ENCODE measurements around the gene MGAT4B. TPM values are rescaled to one million over a fixed set of nuclear protein-coding genes. Genes with fewer than 3 reads are reported as not detected.

The MGAT4B gene
- polyA plus RNA-seq, 2 of the 4 experiments (the other 2 are of a cell fraction), result 57.4 to 166 TPM

GRCh38 chr5:179820483-179821297 lies 14.0 kb upstream of the MGAT4B start, which contains the start of gene SQSTM1:
SQSTM1 (plus strand) TSS chr5:179820905; CDS start chr5:179820937, 32 bp downstream.
- ATAC-seq (peak; percentile 15 to 40), DNase-seq (ENCODE audit: low read depth in 1 of 2, low spot score in 1 of 2) (peak in 1 of 2 experiments; percentile 87), FAIRE-seq (no peak)
- Histone ChIP-seq H3K4me3 (peak within 1 kb of the TSS; percentile 81), H3K27ac (peak within 1 kb of the TSS; percentile 95 to 98), H3K4me2 (peak within 1 kb of the TSS; percentile 96), H3K9me3 (no peaks in the 10 kb centered on the region), H3K4me1 (peaks cover 62% of the 10 kb centered on the region)
- CTCF ChIA-PET, result interaction anchor here (0.6 to 4.8 kb wide), 5 partner anchors 17 to 123 kb away, joined by 3 to 27 read pairs (median 4); no protein-coding TSS in a partner anchor
- WGBS (ENCODE audit: missing lambda C conversion rate), result 6% methylated on average over 23 of the region's 81 CpGs
- POLR2A ChIA-PET, result interaction anchor here (0.7 to 2.3 kb wide), 14 partner anchors 9 to 270 kb away, joined by 3 to 20 read pairs (median 6); partner anchors contain the start of genes HNRNPH1, LTC4S, MRNIP and RNF130
- no peak for TF ChIP-seq SMC3 (IDR thresholded peaks at IDR 0.05)
- no peak for TF ChIP-seq KDM1A (IDR thresholded peaks at IDR 0.05; ENCODE audit: low read depth)
- no peak for TF ChIP-seq HOXA7 (CRISPR knock-in tag; IDR thresholded peaks at IDR 0.05)
- TF ChIP-seq CHD2 (IDR thresholded peaks at IDR 0.05; ENCODE audit: low read length, partially characterized antibody), result peak; percentile 34
- no peak for TF ChIP-seq RAD21 (conservative IDR thresholded peaks at IDR 0.05 in 1 of 2, IDR thresholded peaks at IDR 0.05 in 1 of 2)
- TF ChIP-seq HOXB13 (CRISPR knock-in tag; IDR thresholded peaks at IDR 0.05; ENCODE audit: low read depth), result no peak; the same call in 1 of the 2 replicates
- no peak for TF ChIP-seq ZC3H11A (IDR thresholded peaks at IDR 0.05)
- TF ChIP-seq RNF2 (IDR thresholded peaks at IDR 0.05; ENCODE audit: borderline replicate concordance, low read depth), result no peak
- TF ChIP-seq MAFK (IDR thresholded peaks at IDR 0.05; ENCODE audit: partially characterized antibody), result peak; percentile 100
- no peak for TF ChIP-seq CTCF (IDR thresholded peaks at IDR 0.05)
- no peak for TF ChIP-seq ELK1 (IDR thresholded peaks at IDR 0.05; ENCODE audit: low read depth, low read length)
- TF ChIP-seq KDM5A (IDR thresholded peaks at IDR 0.05), result no peak
- TF ChIP-seq USF2 (IDR thresholded peaks at IDR 0.05), result no peak
- no peak for TF ChIP-seq MAZ (IDR thresholded peaks at IDR 0.05; ENCODE audit: borderline replicate concordance, low read depth, low read length)
- no peak for TF ChIP-seq CEBPB (IDR thresholded peaks at IDR 0.05)
- no peak for TF ChIP-seq FOSB (CRISPR knock-in tag; IDR thresholded peaks at IDR 0.05)
- no peak for TF ChIP-seq NR3C1 (IDR thresholded peaks at IDR 0.05)
- TF ChIP-seq ESRRA (IDR thresholded peaks at IDR 0.05; ENCODE audit: borderline replicate concordance, low read length), result no peak
- TF ChIP-seq NFE2L2 (conservative IDR thresholded peaks at IDR 0.05; ENCODE audit: low read length), result peak; percentile 99
- TF ChIP-seq EHMT2 (IDR thresholded peaks at IDR 0.05; ENCODE audit: low read depth), result no peak
- TF ChIP-seq ZNF302 (CRISPR knock-in tag; IDR thresholded peaks at IDR 0.05), result no peak
- TF ChIP-seq REST (IDR thresholded peaks at IDR 0.05), result peak; percentile 52; the same call in 1 of the 2 replicates
- 0 out of 2 replicates have a peak, but pooled peaks have one; percentile 6 for TF ChIP-seq MYC (IDR thresholded peaks at IDR 0.05; ENCODE audit: borderline replicate concordance, low read length)
- TF ChIP-seq ZSCAN20 (CRISPR knock-in tag; IDR thresholded peaks at IDR 0.05), result no peak; the same call in none of the 2 replicates
- TF ChIP-seq POLR2AphosphoS2 (conservative IDR thresholded peaks at IDR 0.05; ENCODE audit: low read length), result peak; percentile 71; the same call in 1 of the 2 replicates
- peak; percentile 54; the same call in 1 of the 2 replicates for TF ChIP-seq PBX3 (IDR thresholded peaks at IDR 0.05)
- no peak; the same call in 1 of the 2 replicates for TF ChIP-seq RARB (CRISPR knock-in tag; IDR thresholded peaks at IDR 0.05)
- TF ChIP-seq CBX8 (IDR thresholded peaks at IDR 0.05), result no peak
- TF ChIP-seq E2F6 (IDR thresholded peaks at IDR 0.05; ENCODE audit: borderline replicate concordance, low read depth), result no peak
- peak in 1 of 2 experiments; percentile 59; a peak in 1 of 5 replicates for TF ChIP-seq EP300 (IDR thresholded peaks at IDR 0.05)
- no peak for TF ChIP-seq BHLHE40 (IDR thresholded peaks at IDR 0.05; ENCODE audit: low read depth, low read length)
